ENCODE results near the gene DNAH11. TPM values are rescaled to one million over a fixed set of nuclear protein-coding genes. Genes with fewer than 3 reads are reported as not detected.

The DNAH11 gene
- total RNA-seq, 1 experiment from 2014 or later, result 2.0 TPM

- H3K27ac Mint-ChIP-seq (ENCODE audit: unreplicated experiment), result no peak overlapping the region
- no peak overlapping the region for H3K4me3 ChIP-seq (ENCODE audit: low read depth, low read length)
- no peaks in the 10 kb centered on the region for H3K36me3 ChIP-seq (ENCODE audit: control insufficient read depth, insufficient read depth, low read length)
- no peaks in the 10 kb centered on the region for H3K9me3 Mint-ChIP-seq (ENCODE audit: unreplicated experiment)
- BruUV-seq (replicated peaks), result no TSS peak
- no peaks in the 10 kb centered on the region for H3K27me3 Mint-ChIP-seq (ENCODE audit: insufficient read depth, unreplicated experiment)
- no peaks in the 10 kb centered on the region for H3K4me1 Mint-ChIP-seq (ENCODE audit: low read depth, unreplicated experiment)
- DNase-seq, result no peak
- no peak for TF ChIP-seq CTCF (IDR thresholded peaks at IDR 0.05; ENCODE audit: insufficient read depth in 1 of 2, low read depth in 1 of 2, low read length in 1 of 2, severe bottlenecking in 1 of 2, unreplicated experiment in 1 of 2)
- intact Hi-C loops (cut with micrococcal nuclease; ENCODE audit: unreplicated experiment), result no loop called here
- ChIA-PET POLR2A (no interaction called here), CTCF (no interaction called here)
- no peak overlapping the region for H3K4me3 Mint-ChIP-seq (ENCODE audit: unreplicated experiment)
- no peaks in the 10 kb centered on the region for H3K4me1 ChIP-seq
- no peaks in the 10 kb centered on the region for H3K36me3 Mint-ChIP-seq (ENCODE audit: insufficient read depth, unreplicated experiment)
- H3K27me3 ChIP-seq (replicated peaks; ENCODE audit: control insufficient read depth, insufficient read depth, low read length), result no peaks in the 10 kb centered on the region
- no peaks in the 10 kb centered on the region for H3K9me3 ChIP-seq
Measured at GRCh38 chr7:21908746-21909145, 365.9 kb downstream of the DNAH11 start.

GRCh38 chr7:21910253-21910652, 367.4 kb downstream of the DNAH11 start:
- ChIA-PET CTCF (no interaction called here), POLR2A (no interaction called here)
- intact Hi-C loops (cut with micrococcal nuclease; ENCODE audit: unreplicated experiment), result no loop called here
- Histone ChIP-seq H3K36me3 (ENCODE audit: control insufficient read depth, insufficient read depth, low read length) (no peaks in the 10 kb centered on the region), H3K27me3 (replicated peaks; ENCODE audit: control insufficient read depth, insufficient read depth, low read length) (no peaks in the 10 kb centered on the region), H3K4me3 (ENCODE audit: low read depth, low read length) (no peak overlapping the region), H3K9me3 (no peaks in the 10 kb centered on the region), H3K4me1 (no peaks in the 10 kb centered on the region)
- TF ChIP-seq CTCF (IDR thresholded peaks at IDR 0.05; ENCODE audit: insufficient read depth in 1 of 2, low read depth in 1 of 2, low read length in 1 of 2, severe bottlenecking in 1 of 2, unreplicated experiment in 1 of 2), result no peak
- H3K27me3 Mint-ChIP-seq (ENCODE audit: insufficient read depth, unreplicated experiment), result no peaks in the 10 kb centered on the region
- no peaks in the 10 kb centered on the region for H3K4me1 Mint-ChIP-seq (ENCODE audit: low read depth, unreplicated experiment)
- no peak for DNase-seq
- H3K27ac Mint-ChIP-seq (ENCODE audit: unreplicated experiment), result no peak overlapping the region
- no peaks in the 10 kb centered on the region for H3K9me3 Mint-ChIP-seq (ENCODE audit: unreplicated experiment)
- H3K4me3 Mint-ChIP-seq (ENCODE audit: unreplicated experiment), result no peak overlapping the region
- BruUV-seq (replicated peaks), result no TSS peak
- no peaks in the 10 kb centered on the region for H3K36me3 Mint-ChIP-seq (ENCODE audit: insufficient read depth, unreplicated experiment)

GRCh38 chr7:21911341-21911875, 368.6 kb downstream of the DNAH11 start:
- H3K27me3 Mint-ChIP-seq (ENCODE audit: insufficient read depth, unreplicated experiment), result no peaks in the 10 kb centered on the region
- no peak for DNase-seq
- BruUV-seq (replicated peaks), result no TSS peak
- H3K4me3 Mint-ChIP-seq (ENCODE audit: unreplicated experiment), result no peak overlapping the region
- H3K4me1 Mint-ChIP-seq (ENCODE audit: low read depth, unreplicated experiment), result no peaks in the 10 kb centered on the region
- no peaks in the 10 kb centered on the region for H3K36me3 Mint-ChIP-seq (ENCODE audit: insufficient read depth, unreplicated experiment)
- no peaks in the 10 kb centered on the region for H3K36me3 ChIP-seq (ENCODE audit: control insufficient read depth, insufficient read depth, low read length)
- POLR2A ChIA-PET, result no interaction called here
- CTCF ChIA-PET, result no interaction called here
- no peak for TF ChIP-seq CTCF (IDR thresholded peaks at IDR 0.05; ENCODE audit: insufficient read depth in 1 of 2, low read depth in 1 of 2, low read length in 1 of 2, severe bottlenecking in 1 of 2, unreplicated experiment in 1 of 2)
- no peaks in the 10 kb centered on the region for H3K9me3 Mint-ChIP-seq (ENCODE audit: unreplicated experiment)
- no peak overlapping the region for H3K4me3 ChIP-seq (ENCODE audit: low read depth, low read length)
- intact Hi-C loops (cut with micrococcal nuclease; ENCODE audit: unreplicated experiment), result no loop called here
- no peaks in the 10 kb centered on the region for H3K4me1 ChIP-seq
- H3K9me3 ChIP-seq, result no peaks in the 10 kb centered on the region
- no peak overlapping the region for H3K27ac Mint-ChIP-seq (ENCODE audit: unreplicated experiment)
- no peaks in the 10 kb centered on the region for H3K27me3 ChIP-seq (replicated peaks; ENCODE audit: control insufficient read depth, insufficient read depth, low read length)

Measured in Caco-2 (cell line).